Stimulated activated CD8-positive, alpha-beta memory T cell treated with anti-CD3 and anti-CD28 coated beads, Interleukin-12 subunit alpha, Interleukin-12 subunit beta, amount 100 ng/mL, for 24 hours (primary cell): ENCODE results near the gene TSFM.

ENCODE experiments used
- DNase-seq: peaks from one replicate; pipeline ENCODE4 v3.0.0-alpha.2; 2020; ENCODE audit errors: extremely low read depth

The TSFM gene

DNA sequence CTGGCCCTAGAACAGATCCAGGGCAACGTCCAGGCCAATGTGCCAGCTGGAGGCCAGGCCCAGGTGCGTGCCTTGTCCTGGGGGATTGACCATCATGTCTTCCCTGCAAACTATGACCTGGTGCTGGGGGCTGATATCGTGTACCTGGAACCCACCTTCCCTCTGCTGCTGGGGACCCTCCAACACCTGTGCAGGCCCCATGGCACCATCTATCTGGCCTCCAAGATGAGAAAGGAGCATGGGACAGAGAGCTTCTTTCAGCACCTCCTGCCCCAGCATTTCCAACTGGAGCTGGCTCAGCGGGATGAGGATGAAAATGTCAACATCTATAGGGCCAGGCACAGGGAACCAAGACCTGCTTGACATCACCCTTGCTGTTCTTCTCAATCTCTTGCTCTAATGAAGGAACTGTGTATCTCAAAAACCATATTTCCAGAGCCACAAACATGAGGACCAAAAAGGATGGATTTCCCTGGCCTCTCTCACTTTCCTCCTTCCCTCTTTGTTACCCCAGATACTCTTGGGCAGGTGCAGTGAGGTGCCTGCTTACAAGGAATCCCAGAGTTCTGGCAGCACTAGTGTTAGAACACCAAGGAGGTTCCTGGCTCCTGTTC, 2.2 kb upstream of the TSFM start:
- no peak for DNase-seq

DNA sequence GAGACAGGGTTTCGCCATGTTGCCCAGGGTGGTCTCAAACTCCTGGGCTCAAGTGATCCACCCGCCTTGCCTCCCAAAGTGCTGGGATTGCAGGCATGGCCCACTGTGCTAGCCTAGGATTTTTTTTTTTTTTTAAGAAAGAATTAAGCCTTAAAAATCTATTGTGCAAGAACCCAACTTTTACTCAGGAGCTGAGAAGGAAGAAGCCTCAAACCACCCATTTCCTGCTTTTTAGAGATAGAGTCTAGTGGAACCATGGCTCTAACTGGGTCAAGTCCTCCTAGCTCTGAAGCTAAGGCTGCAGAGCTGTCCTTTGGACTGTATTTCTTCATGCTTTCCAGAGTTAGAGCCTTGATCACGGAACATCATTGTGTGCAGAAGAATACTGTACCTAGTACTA, 1.3 kb upstream of the TSFM start:
- no peak for DNase-seq

DNA sequence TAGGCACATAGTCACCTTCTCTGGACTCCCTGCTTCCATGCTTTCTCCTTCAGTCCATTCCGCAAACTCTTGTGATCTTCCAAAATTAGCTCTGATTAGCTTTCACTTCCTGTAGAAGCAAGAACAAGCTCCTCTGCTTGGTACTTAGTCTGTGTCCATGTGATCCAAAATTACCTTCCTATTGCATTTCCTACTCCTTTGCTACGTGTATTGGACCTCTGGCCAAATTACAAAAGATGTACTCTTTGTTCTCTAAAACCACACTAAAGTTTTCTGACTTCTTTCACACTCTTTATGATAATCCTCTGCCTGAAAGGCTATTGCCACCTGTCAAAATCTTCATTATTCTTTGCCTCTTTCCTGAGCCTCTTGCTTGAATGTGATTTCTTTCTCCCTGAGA, 786 bp upstream of the TSFM start:
- no peak for DNase-seq

DNA sequence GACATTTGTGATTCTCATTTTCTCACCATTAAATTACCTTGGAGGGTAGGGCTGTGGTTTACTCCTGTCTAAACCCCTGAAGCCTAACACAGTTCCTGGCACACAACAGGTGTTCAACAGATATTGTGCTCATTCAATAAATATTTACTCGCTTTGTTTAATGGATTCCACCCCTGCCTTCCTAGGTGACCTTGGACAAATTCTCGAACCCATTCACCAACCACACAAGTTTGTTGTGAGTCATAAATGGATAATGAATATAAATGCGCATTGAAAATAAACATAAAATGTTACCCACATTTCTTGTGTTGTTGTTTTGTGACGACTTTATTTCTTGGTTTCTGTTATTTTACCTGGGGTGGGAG, 362 bp upstream of the TSFM start:
- DNase-seq, result no peak

DNA sequence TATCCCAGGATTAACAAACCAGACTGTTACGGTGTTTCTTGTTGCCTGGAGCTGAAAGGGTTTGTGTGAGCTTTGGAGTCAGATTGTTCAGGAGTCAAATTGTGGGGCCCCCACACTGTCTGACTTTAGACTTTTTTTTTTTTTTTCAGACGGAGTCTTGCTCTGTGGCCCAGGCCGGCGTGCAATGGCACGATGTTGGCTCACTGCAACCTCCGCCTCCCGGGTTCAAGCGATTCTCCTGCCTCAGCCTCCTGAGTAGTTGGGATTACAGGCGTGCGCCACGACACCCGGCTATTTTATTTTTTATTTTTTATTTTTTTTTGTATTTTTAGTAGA, 847 bp downstream of the TSFM start:
- DNase-seq, result no peak

DNA sequence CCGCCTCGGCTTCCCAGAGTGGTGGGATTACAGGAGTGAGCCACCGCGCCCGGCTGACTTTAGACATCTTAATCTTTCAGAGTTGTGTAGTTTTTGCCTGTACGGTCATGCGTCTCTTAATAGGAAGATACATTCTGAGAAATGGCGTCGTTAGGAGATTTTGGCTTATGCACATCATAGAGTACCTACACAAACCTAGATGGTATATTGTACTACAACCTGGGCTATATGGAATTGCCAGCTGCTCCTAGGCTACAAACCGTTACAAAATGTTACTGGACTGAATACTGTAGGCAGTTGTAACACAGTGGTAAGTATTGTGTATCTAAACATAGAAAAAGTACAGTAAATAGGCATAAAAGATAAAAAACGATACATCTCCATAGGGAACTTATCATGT, 1.3 kb downstream of the TSFM start:
- DNase-seq, result no peak

DNA sequence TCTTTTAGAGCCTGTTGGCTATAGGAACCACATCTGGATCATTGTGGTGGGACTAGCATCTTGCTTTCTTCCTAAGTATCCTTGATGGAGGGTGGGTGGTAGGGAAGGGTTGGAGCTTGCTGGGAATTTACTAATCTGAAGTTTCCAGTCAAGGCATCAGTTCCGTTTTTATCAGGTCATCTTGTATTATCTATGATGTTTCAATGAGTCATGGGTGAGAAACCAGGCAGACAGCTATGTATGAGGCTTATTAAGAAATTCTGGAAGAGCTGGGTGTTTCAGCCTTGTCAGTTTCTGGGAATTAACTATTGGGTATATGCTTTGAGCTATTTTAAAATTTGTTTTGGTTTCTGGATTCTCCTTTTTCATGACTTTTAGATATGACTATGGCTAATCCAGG, 11.3 kb downstream of the TSFM start:
- no peak for DNase-seq

DNA sequence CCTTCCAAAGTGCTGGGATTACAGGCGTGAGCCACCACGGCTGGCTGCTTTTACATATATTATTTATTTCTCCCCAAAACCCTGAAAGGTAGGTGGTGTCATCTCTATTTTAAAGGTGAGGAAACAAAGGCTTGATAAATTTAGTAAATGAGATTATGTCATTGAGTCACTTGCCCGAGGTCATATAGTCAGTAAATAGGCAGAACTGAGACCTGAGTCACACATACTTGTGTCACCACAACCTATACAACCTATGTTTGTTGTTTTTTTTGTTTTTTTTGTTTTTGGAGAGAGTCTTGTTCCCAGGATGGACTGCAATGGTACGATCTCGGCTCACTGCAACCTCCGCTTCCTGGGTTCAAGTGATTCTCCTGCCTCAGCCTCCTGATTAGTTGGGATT, 12.8 kb downstream of the TSFM start:
- no peak for DNase-seq

DNA sequence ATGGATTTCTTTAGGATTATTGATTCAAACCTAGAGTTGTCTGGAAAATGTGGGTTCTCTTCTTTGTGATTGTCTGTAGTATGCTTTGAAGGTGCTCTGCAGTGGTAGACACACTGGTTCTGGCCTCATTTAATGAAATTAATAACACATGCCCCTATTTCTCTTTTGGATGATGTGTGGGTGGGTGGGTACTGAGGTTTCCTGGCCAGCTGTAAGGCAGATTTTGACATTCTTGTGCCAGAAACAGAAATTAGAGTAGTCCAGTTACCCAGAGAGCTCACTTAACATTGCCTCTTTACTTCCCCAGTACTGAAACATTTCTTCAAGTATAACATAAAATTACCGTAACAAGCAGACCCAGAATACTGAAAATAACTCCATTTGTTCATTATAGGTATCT, 14.4 kb downstream of the TSFM start:
- no peak for DNase-seq

DNA sequence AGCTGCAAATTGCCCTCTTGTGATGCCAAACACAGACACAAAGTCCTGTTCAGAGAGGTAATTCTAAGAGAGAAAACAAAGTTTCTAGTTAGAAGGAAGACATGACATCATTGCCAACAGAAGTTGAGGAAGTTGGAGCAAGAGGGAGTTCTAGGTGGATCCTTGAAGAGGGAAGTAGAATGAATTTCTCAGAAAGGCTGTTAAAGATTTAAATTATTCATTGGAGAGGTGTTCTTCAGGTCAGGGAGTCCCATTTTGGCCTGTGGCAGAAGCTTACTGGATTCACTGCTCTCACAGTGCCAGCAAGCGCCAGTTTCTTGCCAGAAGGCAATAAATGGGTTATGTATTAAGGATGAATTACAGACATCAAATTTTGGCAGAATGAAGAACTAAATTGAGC, 15.3 kb downstream of the TSFM start:
- no peak for DNase-seq

DNA sequence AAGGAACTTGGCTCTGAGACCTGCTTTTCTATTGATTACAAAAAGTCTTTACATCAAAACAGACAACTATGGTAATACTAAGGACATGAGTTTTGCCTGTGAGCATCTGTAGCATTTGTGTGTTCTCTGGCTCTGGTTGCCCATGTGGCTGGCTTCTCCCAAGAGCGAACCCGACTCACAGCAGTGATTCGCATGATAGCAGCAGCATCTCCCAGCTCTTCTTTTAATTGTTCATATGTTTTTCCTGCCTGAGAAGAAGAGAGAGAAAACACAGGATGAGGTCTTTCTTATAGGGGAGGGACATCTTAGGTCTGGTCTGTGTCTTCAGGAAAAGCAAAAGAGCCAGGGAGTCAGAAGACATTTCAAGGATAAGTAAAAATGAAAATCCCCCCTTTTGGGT, 18.4 kb downstream of the TSFM start:
- DNase-seq, result no peak

DNA sequence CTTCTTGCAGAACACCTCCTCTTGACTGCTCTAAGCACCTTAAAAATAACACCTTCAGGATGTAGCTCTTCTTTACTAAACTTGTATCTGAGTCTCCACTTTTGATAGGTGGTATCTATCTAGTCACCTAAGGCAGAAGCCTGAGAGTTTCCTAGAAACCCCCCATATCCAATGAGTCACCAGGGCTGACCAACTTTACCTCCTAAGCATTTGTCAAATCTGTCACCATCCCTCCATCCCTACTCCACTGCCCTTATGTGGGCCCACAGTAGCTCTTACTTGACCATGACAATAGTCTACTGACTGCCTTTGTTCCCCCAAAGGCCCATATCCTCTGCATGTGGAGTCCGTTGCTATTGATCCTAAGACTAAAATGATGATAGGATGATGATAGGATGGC, 20.0 kb downstream of the TSFM start:
- no peak for DNase-seq

DNA sequence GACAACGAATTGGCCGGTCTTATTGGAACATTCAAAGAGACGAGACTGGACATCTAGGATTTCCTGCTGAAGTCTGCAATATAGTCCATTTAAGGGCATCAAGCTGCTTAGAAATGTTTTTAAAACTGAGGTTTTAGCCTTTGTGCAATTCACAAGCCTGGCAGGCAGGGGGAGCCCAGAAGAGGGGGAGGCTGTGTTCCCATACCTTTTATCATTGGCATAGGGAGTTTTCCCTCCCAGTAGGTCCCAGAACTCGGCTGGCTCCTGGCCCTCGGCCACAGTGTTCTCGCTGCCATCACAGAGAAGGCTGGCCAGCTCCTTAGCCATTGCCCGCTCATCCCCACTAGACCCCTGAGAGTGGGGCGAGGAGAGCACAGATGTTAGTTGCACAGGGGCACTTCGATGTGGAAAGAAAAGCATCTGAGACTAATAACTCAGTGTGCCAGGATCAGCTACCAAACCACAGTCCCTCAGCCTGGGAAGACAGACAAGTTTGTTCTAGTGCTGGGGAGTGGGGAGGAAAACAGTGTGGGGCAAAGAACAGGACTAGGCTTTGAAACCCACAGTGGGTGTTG, 20.8 kb downstream of the TSFM start:
- DNase-seq, result no peak

DNA sequence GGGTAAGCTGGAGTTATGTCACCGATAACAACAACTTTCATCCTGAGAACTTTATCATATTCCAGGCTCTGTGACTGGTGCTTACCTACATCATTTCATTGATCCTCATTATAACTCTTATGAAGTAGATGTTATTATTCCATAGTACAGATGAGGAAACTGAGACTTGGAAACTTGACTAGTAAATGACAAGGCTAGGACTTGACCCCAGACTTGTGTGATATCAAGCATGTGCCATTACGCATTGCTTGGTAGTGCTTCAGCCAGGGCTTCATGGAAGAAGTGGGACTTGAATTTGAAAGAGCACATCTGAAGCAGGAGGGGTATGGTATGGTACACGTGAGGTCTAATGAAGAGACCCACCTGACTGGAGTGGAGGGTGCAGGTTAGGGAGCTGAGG, 24.1 kb downstream of the TSFM start:
- DNase-seq, result no peak

DNA sequence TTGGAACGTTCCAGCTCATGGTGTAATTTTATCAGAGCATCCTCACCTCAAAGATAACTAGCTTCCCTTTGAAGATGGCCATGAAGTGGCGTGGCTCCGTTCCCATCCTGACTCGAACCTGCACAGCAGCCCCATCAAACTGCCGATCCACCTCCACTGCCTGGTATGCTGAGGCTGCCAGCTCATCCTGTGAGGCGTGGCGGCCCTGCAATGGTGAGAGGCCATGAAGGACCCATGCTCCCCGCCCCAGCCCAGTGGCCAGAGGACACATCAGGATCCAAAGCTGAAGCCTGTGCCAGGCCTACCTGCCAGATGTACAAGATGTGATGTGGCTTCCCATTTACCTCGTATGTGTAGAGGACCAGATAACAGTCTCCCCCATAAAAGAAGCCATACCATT, 24.7 kb downstream of the TSFM start:
- no peak for DNase-seq

DNA sequence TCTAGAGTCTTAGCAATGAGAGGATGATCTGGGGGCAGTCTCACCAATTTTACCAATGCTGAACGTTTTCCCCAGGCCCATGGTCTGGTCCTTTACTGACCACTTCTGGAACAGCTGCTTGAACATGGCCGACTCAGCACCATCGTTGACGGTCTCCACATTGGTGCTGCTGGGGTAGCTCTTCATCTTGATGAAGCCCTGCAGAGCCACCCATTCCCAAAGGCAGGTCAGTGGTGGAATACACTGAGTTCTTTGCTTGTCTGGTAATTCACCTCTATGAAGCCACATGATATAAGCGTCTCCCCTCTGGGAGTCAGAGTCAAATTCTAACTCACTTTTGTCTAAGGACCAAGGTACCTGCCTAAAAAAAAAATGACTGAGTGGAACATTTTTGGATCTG, 25.8 kb downstream of the TSFM start:
- DNase-seq, result no peak

DNA sequence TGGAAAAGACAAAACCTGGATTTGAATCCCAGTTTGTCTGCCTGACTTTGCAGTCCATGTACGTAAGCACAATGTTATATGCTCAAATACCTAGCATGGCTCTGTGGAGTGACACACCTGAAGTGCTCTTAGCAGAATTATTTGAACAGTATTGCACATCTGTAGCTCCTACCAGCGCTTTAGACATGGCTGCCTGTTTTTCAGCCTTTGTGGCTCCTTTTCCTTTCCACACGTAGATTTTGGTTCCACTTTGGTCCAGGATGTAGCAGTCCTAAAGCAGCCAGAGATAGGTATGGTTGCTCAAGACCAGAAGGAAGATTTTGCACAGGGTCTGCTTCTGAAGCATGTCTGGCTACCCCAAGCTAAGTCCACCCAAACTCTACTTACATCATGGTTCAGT, 26.8 kb downstream of the TSFM start:
- no peak for DNase-seq

DNA sequence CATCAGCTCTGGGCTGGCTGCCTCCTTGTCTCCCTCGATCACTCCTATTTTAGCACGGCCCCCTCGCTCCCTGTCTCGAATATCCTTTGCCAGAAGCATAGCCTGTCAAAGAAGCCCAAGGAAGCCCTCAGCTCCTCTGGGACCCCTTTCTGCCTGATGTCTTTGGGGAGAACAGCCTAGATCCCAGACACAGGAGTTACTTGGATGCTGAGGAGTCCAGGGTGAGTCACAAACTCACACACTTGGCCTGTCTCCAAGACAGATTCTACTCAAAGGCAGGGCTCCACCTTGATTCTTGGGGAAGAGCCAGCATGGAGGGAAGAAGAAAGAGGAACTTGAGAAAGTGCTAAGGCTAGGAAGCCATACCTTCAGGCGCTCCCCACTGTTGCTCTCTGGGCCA, 27.9 kb downstream of the TSFM start:
- DNase-seq, result no peak

DNA sequence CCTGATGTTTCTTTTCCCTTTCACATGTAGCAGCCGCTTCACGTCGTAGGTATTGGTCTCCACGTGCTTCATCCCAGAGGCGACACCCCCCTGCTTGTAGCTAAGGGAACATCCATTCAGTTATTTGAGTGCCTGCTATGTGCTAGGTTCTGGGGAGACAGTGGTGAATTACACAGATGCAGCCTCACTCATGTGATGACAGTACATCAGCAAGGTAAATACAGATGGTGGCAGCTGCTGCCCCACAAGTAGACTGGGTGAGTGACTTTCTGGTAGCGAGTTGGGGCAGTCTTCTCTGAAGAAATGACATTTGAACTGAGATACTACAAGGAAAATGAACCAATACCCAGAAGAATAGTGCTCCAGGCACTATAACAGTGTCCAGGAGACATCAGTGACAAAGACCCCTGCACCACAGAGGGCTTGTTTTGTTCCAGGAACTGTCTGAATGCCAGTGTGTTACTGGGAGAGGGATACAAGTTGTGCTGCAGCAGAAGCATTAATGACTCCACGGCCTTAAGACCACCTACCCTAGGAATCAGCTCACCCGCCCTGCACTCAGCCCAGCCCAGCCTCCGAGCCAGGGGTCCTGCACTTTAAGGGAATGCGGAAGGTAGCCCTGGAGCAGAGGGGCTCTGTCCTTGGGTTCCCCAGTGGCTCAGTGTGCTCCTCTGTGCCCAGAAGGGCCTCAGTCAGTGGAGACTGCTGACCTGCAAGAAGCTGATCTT, 28.6 kb downstream of the TSFM start:
- DNase-seq, result no peak

DNA sequence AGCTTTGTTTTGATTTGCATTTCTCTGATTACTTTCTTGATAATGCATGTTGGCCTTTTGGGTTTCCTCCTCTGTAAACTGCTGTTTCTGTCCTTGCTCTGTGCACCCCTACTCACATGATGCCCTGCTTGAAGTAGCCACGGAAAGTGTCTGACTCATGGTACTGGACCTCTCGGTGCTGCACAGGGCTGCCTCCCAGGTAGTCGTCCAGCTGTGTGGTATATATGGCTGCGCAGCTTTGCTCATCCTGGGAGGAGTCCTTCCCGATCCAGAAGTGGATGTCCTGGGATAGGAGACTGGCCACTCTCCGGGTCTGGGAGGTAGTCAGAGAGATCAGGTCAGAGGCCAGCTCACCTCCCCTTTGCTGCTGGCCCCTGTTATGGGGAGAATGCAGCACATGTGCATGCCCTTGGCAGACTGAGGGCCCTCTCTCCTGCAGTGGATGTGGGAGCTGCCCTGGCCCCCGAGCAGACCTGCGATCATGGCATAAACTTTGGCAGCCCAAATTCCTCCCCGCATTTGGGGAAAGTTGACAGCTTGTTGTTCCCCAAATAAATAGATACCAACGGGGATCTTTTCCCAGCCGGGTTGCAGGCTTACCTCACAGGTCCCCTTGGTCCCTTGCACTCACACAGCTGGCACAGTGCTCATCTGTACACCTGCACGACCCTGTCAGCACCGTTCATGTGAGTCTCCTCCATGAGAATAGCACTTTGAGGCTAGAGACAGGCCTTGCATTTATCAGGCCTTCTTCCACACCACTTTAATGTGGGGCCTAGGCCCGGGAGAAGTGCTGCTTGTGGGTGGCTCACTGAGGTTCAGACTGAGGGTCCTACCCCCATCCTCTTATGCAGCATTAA, 30.8 kb downstream of the TSFM start:
- DNase-seq, result no peak

DNA sequence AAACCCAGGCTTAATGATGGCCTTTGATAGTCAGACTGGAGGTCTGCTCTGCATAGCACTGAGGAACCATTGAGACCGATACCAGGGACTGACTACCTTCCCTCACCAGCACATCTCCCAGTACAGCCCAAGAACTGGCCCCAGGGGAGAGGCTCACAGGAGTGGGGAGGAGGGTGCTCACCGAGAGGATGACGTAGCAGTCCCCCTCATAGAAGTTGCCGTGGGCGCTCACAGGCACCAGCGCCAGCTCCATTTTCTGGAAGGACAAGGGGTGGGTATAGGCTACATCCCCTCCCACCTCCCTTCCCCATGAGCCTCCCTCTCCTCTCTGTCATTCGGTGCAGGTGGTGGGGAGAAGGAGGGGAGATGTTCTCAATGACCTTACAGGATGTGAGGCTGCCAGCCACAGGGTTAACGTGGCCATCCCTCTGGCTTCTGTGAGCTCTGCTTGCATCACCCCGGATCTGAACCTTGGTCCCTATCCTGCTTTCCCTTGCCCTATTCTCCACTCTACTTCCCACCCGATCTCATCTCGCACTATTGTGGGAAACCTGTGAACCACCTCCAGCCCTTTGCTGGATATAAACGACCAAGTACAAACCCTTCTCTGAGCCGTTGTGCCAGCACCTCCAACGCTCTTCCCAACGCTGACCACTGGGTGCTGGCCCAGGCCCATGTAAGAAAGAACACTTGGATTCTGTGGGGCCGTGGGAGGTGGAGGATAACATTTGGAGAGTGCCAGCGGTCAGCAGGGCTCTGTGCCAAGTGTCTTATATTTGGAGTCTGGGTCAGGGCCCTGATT, 31.6 kb downstream of the TSFM start:
- no peak for DNase-seq
